Lung (tissue), 12 donors: ENCODE measurements around the gene CRIP3. TPM values are rescaled to one million over a fixed set of nuclear protein-coding genes. Genes with fewer than 3 reads are reported as not detected.

ENCODE experiments used
- ATAC-seq: fragments of 200-7000 bp; cut with Tn5 transposase; one replicate; pipeline ENCODE4 v1.9.1; 2020; ENCODE audit warnings: moderate number of reproducible peaks; ENCODE audit not compliant: insufficient read depth, low FRiP score
- DNase-seq, 3 donors: peaks; one replicate each; pipeline ENCODE4 v3.0.0-alpha.2; 2013 to 2017
- H3K27ac ChIP-seq, 2 donors: one replicate each; pipeline ENCODE4 v1.5.1; 2013; ENCODE audit warnings: mild to moderate bottlenecking in 2 of 2, moderate library complexity in 2 of 2, control low read depth in 1 of 2, inconsistent platforms in 1 of 2, low read depth in 1 of 2, low read length in 1 of 2
- H3K27me3 ChIP-seq, 3 donors: one replicate each; pipeline ENCODE4 v1.5.1; 2013; ENCODE audit warnings: low read length in 2 of 3; ENCODE audit not compliant: control insufficient read depth in 3 of 3, insufficient read depth in 3 of 3
- H3K36me3 ChIP-seq, 4 donors: one replicate each; pipeline ENCODE4 v1.5.1; 2013; ENCODE audit warnings: low read length in 4 of 4, mild to moderate bottlenecking in 1 of 4, moderate library complexity in 1 of 4; ENCODE audit not compliant: control insufficient read depth in 4 of 4, insufficient read depth in 4 of 4
- H3K4me1 ChIP-seq, 5 donors: one replicate each; pipeline ENCODE4 v1.5.1; 2013; ENCODE audit warnings: low read length in 5 of 5, mild to moderate bottlenecking in 2 of 5, moderate library complexity in 1 of 5; ENCODE audit not compliant: control insufficient read depth in 5 of 5, insufficient read depth in 5 of 5
- H3K4me3 ChIP-seq: one replicate; pipeline ENCODE4 v1.5.1; 2013; ENCODE audit warnings: mild to moderate bottlenecking, control low read depth, moderate library complexity
- H3K9ac ChIP-seq, 2 donors: one replicate each; pipeline ENCODE4 v1.5.1; 2013; ENCODE audit warnings: low read length in 2 of 2, control low read depth in 1 of 2; ENCODE audit not compliant: insufficient read depth in 1 of 2
- H3K9me3 ChIP-seq, 4 donors: one replicate each; pipeline ENCODE4 v1.5.1; 2013; ENCODE audit warnings: low read length in 3 of 4, mild to moderate bottlenecking in 1 of 4, moderate library complexity in 1 of 4; ENCODE audit not compliant: control insufficient read depth in 4 of 4, insufficient read depth in 3 of 4
- CTCF ChIP-seq: IDR thresholded peaks from 2 replicates; pipeline ENCODE4 v1.5.1; 2012; ENCODE audit warnings: mild to moderate bottlenecking; ENCODE audit errors: control extremely low read depth, extremely low read depth
- WGBS, 2 donors: extraction: QIAGEN DNeasy Blood & Tissue Kit; methylation state at CpG; one replicate each; pipeline ENCODE4 v1.1.7; 2013; 5-methylcytosine and 5-hydroxymethylcytosine counted together
- polyA plus RNA-seq, 2 donors: library from polyadenylated mRNA; stranded (reverse); fragments of 200-250 nt; gene quantifications; one replicate each; pipeline ENCODE4 v1.2.1, GENCODE V29; 2013
- total RNA-seq, 2 donors: library from RNA; depleted of rRNA in 1 of 2; stranded (reverse); fragments of >200 nt in 1 of 2; gene quantifications; one replicate each; pipeline ENCODE4 v1.2.1, GENCODE V29; 2014 to 2021
- donor health status: control.
- donor health status: control.
- donor health status: Bipolar disorder and iron deficiency.
- donor health status: healthy.
- donor health status: DM: yes; HTN: yes; CAD: no.

The CRIP3 gene
- total and polyA plus RNA-seq, 4 donors = 0.39 to 1.3 (median 0.76) TPM

- no peak for TF ChIP-seq CTCF
- no peak for ATAC-seq
- WGBS, 2 donors = 61 to 85% methylated on average over 4 of the region's 4 CpGs
Observed at GRCh38 chr6:43260791-43261190, 47.8 kb downstream of the CRIP3 start.

GRCh38 chr6:43258807-43259686 lies 49.6 kb downstream of the CRIP3 start:
- ATAC-seq (no peak), DNase-seq (no peak)
- no peak overlapping the region for H3K4me3 ChIP-seq
- H3K9ac ChIP-seq = no peak overlapping the region
- H3K36me3 ChIP-seq = no peaks in the 10 kb centered on the region
- WGBS, 2 donors = 93 to 95% methylated on average over 30 of the region's 30 CpGs
- no peak overlapping the region for H3K27ac ChIP-seq
- H3K9me3 ChIP-seq = no peaks in the 10 kb centered on the region
- TF ChIP-seq CTCF = no peak
- no peaks in the 10 kb centered on the region for H3K27me3 ChIP-seq
- H3K4me1 ChIP-seq = peaks cover 0 to 4% (median 0%) of the 10 kb centered on the region in 5 donors

More at GRCh38 chr6:43260791-43261190, 47.8 kb downstream of the CRIP3 start:
- H3K36me3 ChIP-seq = no peaks in the 10 kb centered on the region
- no peaks in the 10 kb centered on the region for H3K9me3 ChIP-seq
- H3K9ac ChIP-seq = no peak overlapping the region
- H3K27me3 ChIP-seq = no peaks in the 10 kb centered on the region
- H3K4me1 ChIP-seq = peaks cover 0 to 4% (median 0%) of the 10 kb centered on the region in 5 donors
- H3K27ac ChIP-seq = no peak overlapping the region
- no peak for DNase-seq
- no peak overlapping the region for H3K4me3 ChIP-seq

GRCh38 chr6:43258180-43258579 lies 50.4 kb downstream of the CRIP3 start:
- no peak for ATAC-seq
- Histone ChIP-seq H3K4me3 (no peak overlapping the region), H3K9ac (no peak overlapping the region), H3K4me1 (peaks cover 0 to 4% (median 0%) of the 10 kb centered on the region in 5 donors), H3K9me3 (no peaks in the 10 kb centered on the region), H3K27ac (no peak overlapping the region), H3K36me3 (no peaks in the 10 kb centered on the region), H3K27me3 (no peaks in the 10 kb centered on the region)
- TF ChIP-seq CTCF = no peak
- 74 to 84% methylated on average over 4 of the region's 4 CpGs for WGBS, 2 donors
- DNase-seq = no peak
